SHP77 treated with DMSO at 0.1 percent for 48 hours (cell line): ENCODE results near the gene NRROS.
"Not testable (repeated sequence)": the region's sequence is repeated elsewhere in the genome, so short reads cannot be mapped to it uniquely, and the experiment has no call there.

Experiments
- DNase-seq: peaks from one replicate; lab custom pipeline; 2025; lab: John Stamatoyannopoulos, UW

The NRROS gene

GRCh38 chr3:196624907-196625306 is 14.6 kb upstream of the NRROS start:
- DNase-seq: no peak

- DNase-seq: no peak
Measured at GRCh38 chr3:196625331-196625730, 14.2 kb upstream of the NRROS start.

GRCh38 chr3:196627918-196628231 is 11.6 kb upstream of the NRROS start:
- no peak for DNase-seq

GRCh38 chr3:196629228-196629627 is 10.3 kb upstream of the NRROS start:
- no peak for DNase-seq

GRCh38 chr3:196631682-196632045 is 7.8 kb upstream of the NRROS start:
- DNase-seq: no peak

GRCh38 chr3:196632046-196632751 is 7.3 kb upstream of the NRROS start:
- DNase-seq: peak; percentile 23

- no peak for DNase-seq
Measured at GRCh38 chr3:196633555-196634151, 5.8 kb upstream of the NRROS start.

GRCh38 chr3:196634224-196634623 is 5.3 kb upstream of the NRROS start:
- DNase-seq: no peak

- no peak for DNase-seq
Measured at GRCh38 chr3:196634829-196635228, 4.7 kb upstream of the NRROS start.

- no peak for DNase-seq
Measured at GRCh38 chr3:196636369-196637349, 2.8 kb upstream of the NRROS start.

GRCh38 chr3:196637941-196638340 is 1.6 kb upstream of the NRROS start:
- DNase-seq: not testable (repeated sequence)

GRCh38 chr3:196638861-196639482 is 522 bp upstream of the NRROS start:
- no peak for DNase-seq

- no peak for DNase-seq
Measured at GRCh38 chr3:196640297-196641018, 964 bp downstream of the NRROS start.

- DNase-seq: no peak
Measured at GRCh38 chr3:196641333-196642054, 2.0 kb downstream of the NRROS start.

- DNase-seq: no peak
Measured at GRCh38 chr3:196642434-196642833, 2.9 kb downstream of the NRROS start.

- DNase-seq: no peak
Measured at GRCh38 chr3:196643201-196643749, 3.8 kb downstream of the NRROS start.

GRCh38 chr3:196643761-196644160 is 4.3 kb downstream of the NRROS start:
- DNase-seq: no peak

GRCh38 chr3:196645096-196645495 is 5.6 kb downstream of the NRROS start:
- no peak for DNase-seq

- DNase-seq: no peak
Measured at GRCh38 chr3:196645897-196646665, 6.6 kb downstream of the NRROS start.

GRCh38 chr3:196646666-196647216 is 7.2 kb downstream of the NRROS start:
- DNase-seq: no peak
